Stimulated activated CD8-positive, alpha-beta memory T cell treated with anti-CD3 and anti-CD28 coated beads, Interleukin-2, amount 100 ng/mL, for 48 hours (primary cell): Measurements from ENCODE around the gene RANBP1.
A peak's percentile ranks its signal among the peaks of the same experiment; 100 is the strongest.

ENCODE experiments used
- DNase-seq, 2 donors: peaks; one replicate each; pipeline ENCODE4 v3.0.0-alpha.2; 2020; ENCODE audit warnings: low read depth in 2 of 2

The RANBP1 gene

DNA sequence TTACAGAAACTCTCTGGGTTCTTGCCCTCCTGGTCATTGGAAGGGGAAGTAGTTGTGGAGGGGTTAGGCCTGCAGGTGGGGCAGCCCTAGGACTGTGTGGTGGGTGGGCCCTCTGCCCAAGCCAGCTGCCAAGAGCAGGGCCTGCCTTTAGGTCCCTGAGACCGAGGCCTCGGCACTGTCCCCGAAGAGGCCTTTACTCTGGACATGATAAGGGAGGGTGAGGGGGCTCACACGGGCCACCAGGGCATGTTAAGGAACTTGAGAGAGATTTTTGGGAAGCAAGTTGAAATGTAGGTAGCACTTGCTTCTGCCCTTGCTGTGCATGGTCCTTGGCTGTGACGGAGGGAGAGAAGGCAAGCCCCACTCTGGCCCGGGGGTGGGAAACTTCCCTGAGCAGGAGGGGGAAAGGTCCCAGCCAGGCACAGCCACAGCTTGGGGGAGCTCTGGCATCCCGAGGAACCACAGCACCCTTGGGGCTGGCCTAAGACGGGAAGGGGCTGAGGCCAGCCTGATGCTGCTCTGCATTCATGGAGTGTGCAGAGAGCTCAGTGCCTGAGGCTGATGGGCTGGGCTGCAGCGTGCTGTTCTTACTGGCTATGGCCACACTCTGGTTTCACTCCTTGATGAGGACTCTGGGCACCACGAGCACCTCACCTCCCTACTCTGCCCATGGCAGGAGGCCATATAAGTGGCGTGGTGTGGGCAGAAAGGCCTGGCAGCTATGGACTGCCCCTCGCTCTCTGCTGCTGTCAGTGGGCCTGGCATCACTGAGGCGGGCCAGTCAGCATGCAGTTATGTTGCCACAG, 7.8 kb upstream of the RANBP1 start:
- DNase-seq, result no peak

DNA sequence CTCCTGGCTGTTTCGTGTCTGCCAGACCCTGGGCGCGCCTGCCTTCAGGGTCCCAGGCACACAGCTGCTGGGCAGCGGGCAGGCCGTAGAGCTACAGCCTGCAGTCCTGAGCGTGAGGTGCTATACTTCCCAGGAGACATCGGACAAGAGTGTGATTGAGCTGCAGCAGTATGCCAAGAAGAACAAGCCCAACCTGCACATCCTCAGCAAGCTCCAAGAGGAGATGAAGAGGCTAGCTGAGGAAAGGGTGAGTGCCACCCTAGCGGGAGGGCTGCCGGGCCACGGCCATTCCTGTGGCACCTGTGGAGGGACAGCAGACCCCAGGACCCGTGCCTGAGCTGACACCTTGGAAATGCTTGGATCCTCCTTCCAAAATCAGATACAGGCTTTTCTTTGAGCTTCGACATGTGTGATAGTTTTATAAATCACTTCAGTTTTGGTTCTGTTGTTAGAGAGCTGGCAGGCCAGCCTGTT, 7.1 kb upstream of the RANBP1 start:
- no peak for DNase-seq

DNA sequence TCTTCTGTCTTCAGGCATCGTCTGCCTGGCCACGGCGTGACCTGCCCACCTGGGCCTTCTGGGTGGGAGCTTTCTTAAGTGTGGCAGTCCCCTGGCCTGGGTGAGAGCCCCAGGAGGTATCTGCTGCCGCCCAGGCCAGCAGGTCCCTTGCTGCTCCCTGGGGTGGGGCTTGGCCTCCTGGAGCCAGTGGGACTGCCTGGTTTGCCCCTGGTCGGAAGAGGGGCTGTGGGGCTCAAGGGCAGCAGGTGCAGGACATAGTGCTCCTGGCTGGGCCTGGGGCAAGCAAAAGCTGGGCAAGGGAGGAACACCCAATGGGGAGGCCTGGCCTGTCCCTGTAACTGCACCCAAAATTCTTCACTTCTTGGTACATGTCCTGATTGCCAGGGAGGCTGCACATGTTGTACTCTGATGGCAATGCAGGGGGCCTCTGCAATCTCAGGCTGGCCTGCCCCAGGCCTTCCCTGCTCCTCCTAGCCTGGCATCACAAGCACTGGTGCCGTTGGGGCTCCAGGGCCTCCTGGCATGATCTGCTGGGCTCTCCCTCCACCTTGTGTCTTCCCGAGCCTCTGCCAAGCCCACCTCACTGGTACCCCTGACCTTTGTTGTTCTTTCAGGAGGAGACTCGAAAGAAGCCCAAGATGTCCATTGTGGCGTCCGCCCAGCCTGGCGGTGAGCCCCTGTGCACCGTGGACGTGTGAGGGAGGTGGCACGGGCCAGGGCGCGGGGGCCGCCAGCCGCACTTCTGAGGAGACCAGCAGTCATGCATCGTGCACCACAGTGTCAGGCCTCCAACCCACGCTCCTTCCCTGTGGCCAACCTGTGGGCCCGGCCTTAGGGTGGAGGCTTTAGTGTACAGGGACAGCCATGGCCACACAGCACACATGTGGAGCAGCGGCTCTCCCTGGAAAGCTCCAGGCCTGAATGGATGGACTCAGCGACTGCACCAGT, 6.2 kb upstream of the RANBP1 start:
- no peak for DNase-seq

DNA sequence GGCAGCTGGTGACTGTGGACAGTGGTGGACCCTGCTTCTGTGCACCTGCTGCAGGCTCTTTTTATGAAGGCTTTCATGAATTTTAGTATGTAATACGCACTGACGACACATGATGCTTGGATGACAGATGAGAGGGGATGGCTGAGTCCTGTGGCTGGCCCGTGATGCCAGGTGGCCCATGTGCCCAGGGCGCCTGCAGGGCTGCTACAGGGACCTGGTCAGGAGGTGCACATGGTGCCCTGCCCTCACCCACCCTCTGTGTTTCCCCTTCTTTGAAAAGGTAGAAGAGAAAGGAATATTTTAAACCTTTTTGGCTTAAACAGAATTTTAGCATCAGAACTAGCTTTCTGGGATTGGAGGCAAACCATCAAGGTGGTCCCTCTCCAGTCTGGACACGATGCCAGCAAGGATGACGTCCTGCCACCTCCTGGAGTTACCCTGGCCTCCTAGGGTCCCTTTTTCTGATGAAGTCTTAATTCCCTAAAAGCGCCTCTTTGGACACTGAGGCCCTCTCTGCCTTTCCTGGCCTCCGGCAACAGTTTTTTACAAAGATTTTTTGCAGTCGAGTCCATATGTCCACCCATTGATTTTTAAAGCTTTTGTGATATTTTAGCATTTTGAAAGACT, 5.4 kb upstream of the RANBP1 start:
- DNase-seq, result no peak

DNA sequence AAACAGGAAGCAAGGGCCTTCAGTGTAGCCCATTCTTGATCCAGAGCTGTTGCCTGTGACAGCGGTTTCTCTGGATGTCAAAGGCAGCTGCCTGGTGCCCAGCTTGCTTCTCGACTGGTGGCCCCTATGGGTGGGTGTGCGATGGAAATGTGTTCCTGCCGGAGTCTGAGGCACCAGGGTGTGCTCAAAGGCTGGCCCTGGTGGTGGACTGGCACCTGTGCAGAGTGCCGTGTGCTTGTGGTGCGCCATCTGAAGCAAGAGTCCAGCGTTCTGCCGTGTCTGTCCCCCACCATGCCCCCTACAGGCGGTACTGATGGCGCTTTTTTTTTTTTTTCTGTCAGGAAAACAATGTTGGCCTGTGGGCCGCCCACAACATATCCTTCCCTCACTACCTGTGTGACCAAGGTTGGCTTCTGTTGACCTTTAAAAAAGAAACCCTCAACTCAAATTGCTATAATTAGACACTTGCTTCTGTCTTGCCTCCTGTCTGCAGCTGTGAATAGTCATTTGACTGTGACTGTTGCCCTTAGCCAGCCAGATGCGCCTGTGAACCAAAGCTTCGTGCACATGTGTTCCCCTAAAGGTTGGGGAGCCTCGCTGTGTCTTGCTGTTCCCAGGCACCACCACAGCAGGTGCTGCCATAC, 4.7 kb upstream of the RANBP1 start:
- peak; percentile 32 to 36 for DNase-seq

DNA sequence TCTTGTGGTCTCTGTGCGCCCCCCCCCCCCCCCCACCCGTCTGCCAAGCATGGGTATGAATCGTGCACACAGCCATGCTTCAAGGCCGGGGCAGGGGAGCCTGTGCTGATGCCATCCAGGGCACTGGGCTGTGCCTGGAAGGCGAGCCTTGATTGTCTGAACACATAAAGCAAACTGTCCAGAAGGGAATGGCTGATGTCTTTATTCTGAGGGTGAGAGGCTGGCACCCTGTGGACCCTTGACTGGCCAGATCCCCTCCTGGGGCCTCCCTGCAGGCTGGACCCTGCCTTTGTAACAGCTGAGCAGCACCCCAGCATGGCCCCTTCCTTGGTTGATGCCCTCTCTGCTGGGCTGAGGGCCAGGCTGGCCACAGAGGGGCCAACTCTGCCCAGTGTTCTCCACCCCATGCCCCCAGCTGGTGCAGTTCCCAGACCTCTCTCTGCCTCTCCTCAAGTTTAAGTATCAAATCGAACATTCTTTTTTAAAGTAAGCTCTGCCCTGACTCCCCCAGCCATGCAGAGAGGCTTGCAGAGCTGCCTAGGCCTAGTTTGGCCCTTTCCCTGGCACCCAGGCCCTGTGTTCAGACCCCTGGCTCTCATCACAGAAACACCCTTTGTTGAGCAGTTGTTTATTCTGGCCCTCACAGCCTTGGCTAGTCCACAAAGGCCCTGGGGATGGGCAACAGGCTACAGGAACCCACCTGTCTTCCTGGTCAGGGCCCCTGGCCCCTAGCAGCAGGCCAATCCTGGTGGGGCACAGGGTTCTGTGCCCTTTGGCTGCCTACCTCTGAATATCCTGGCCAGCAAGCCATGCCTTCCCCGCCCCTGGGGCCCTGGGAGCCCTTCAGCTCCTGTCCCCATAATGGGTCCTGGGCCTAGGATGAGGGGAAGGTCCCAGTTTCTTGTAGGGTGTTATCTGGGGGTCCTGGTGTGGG, 3.9 kb upstream of the RANBP1 start:
- DNase-seq, result no peak

DNA sequence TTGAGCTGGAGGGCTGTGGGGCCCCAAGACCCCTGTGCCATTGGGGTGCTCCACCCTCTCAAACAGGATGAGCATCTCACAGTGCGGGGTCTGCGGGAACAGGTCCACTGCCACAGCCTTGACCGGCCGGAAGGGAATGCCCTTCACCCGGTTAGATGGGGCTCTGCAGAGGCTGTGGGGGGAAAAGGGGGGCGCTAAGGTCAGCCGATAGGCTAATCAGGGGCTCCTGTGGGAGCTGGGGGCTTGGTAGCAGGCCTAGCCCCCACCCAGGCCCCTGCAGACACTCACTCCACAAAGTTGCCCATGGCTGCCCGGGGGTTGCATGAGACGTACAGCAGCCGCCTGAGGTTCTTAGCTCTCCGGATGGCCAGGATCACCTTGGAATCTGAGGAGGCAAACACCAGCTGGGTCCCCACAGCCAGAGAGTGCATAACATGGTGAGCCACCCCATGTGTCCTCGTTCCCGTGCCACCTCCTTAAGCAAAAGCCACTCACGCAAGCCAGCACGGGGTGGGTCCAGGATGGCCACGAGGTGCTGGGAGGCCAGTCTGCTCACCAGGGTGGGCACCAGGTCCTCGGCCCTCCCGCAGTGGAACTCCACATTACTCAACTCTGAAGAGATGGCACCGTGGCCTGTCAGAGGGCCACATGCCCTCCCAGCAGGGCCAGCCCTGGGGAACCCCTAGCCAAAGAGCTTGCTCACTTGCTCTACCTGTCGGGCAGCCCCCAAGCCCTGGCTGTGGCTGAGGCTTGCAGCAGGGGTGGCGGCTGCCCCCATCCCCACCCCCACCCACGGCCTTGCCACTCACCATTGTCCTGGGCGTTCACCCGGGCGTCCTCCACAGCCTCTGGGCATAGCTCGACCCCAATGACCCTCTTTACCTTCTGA, 3.0 kb upstream of the RANBP1 start:
- DNase-seq, result no peak

DNA sequence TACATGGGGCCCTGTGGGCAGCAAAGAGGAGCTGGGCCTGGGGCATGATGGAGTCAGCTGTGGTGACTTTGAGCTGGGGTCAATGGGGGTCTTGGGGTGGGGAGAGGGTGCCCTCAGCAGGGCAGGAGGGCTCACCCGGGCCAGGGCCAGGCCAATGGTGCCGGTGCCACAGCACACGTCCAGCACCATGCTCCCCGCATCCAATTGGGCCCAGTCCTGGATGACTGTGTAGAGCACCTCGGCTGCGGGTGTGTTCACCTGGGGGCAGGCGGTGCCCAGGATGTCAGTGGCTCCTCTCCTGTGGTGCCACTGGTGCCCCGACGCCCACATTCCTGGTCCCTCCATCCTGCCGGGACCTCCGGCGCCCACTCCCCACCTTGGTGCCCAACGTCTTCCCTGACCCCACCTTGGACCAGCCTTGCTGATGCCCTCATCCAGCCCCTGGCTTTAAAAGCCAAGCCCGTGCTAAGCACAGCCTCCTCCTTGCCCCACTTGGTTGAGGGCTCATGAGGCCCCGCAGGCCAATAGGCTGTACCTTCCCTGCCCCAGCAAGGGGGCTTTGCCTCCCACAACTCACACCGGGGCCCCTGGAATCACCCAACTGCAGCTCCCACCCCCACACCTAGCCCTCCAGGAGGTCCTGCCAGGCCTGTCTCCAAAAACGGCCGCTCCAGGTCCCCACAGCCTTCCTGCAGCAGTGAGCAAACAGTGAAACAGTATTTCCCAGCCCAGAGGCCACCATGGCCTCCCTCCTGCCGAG, 2.2 kb upstream of the RANBP1 start:
- DNase-seq, result no peak

DNA sequence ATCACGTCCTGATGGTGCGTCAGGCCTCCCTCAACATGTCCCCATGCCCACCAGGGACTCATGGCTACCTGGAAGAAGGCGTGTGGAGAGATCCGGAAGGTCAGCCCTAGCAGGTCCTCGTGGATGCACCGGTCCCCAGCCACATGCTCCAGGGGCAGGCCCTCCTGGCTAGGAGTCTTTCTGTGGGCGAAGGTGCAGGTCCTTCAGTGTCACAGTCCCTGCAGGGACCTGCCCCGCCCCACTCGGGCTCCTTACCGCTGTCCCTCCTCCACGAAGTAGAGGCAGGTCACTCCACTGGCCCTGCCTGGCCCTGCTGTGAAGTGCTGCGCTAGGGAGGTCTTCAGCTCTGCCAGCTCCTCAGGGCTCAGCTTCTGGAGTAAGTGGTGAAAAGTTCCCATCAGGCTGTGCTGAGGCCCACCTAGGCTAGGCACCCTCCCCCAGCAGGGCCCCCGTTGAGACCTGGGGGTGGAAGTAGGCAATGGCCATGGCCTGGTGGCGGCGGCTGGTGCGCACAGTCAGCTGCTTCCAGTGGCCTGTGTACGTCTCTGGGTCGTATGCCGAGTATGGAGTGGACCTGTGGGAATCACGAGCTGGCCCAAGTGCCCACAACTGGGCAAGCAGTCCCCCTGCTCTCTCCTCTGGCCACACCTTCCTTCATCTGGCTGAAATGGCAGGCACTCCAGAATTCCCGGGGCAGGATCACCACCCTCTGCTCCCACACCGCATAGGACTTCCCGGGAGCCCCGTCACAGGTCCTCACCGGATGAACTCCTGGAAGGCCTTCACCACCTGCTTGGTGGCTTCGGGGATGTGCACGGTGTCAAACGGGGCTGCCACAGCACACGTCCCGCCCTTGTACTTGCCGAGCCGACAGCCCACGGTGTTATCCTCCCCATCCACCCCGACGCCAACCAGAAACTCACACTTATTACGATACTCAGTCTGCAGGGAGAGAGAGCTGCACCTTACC, 1.1 kb upstream of the RANBP1 start:
- DNase-seq, result no peak

DNA sequence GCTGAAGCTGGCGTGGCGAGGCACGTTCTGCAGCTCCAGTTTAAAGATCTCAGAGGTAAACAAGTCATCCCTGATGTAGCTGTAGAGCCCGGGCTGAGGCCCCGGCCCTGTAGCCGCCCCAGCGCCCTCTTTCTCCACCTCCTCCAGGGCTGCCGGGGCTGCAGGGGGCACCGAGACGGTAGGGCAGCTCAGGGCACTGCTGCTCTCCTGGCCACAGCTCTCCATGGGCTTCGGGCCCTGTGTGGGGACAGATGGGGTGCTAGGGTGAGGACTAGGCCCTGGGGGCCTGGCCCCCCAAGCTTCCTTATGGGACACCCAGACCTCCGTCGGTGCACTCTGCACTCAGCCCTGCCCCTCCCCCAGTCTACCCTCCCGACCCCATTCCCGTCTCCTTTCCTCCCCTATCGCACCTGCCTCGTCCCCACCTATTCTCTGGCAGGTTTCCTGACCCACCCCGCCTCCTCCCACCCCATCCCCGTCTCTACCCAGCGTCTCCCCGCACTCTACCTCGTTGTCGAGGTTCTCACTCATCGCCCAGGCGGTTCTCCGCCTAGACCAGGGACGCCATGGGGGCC, 559 bp downstream of the RANBP1 start:
- DNase-seq, result no peak

DNA sequence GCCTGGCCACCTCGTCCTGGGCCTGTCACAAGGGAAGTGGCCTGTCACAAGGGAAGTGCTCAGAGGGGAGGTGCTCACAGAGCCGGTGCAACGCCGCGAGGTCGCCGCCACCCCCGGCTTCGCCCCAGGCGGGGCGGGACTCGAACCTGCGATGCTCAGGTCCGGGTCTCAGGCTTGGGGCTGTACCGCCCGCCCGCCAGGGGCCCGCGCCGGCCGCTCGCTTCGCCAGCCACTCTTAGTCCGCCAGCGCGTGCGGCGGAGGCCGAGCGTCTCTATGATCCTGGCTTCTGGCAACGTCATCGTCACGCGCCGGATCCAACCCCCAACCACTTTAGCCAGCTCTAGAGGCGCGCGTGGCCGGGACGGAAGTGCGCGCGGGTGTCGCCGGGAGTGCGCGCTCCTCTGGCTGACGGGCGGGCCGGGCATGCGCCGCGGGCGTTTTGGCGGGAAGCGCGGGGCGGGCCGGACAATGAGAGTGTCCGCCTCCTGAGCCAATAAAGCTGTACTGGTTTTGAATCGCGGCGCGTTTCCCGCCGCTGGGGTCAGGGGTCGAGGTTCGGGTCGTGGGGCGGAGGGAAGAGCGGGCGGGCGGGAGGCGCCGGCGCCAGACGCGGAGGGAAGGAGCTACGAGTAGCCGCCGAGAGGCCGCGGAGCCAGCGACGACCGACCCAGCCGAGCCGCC, 1.2 kb downstream of the RANBP1 start, which contains the start of gene TRMT2A:
Gene TRMT2A (minus strand): TSS at position 276 of the 682 bp plus-strand sequence. CDS start 320 bp downstream, outside the sequence.
- DNase-seq, result peak; percentile 96 to 97

DNA sequence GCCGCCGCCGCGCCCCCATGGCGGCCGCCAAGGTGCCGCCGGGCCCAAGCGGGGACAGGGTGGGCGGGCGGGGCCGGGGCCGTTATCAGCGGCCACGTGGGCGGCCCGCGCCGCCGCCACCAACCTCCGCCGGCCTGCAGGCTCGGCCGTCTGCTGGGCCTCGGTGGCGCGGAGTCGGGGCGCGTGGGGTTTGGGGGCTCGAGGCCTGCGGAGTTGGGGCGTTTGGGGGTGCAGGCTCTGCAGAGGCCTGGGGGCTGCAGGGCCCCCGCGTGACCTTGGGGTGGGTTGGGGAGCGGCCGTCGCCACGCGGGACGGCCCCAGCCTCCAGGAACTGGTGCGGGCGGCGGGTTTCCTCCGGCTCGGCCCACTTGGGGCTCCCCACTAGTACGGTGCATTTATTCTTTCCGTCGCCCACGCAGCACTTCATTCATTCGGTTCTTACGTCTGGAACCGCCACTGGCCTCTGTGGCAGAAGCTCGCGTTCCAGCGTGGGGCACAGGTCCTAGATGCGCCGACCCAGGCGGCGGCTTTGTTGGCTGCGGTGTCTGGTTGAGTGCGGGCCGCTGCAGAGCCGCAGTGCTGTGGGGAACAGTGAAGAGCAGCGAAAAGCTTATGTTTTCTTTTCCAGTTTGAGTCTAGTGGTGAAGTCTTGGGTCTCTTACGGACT, 1.9 kb downstream of the RANBP1 start:
- peak; percentile 72 for DNase-seq

DNA sequence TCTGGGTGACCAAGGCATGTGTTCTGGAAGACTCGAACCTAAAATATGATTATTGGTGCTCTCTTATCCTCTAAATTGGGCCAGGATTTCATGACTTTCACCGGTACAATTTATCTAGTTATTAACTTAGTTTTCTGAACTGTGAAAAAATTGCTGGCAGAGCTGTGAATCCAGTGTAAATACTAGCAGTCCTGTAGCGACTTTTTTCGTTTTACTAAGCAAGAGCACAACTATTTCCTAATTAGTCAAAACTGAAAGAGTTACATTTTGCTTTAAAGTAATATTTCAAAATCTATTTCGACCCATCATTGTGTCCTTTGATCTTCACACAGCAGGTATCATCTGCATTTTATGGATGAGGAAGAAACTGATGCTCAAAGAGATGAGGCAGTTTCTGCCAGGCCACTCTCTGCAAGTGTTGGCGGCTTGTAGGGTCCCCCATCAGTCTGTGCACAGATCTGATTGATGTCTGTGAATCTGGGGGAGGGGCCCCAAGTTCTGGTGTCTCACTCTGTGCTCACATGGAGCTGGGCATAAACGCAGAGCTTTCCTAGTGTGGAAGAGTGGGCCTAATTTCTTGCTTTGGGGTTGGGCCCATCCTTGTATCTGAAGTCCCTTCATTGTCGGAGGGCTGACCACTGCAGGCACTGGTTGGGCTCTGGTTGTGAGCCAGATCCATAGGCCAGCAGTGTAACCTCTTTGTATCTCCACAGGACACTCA, 2.6 kb downstream of the RANBP1 start:
- no peak for DNase-seq

DNA sequence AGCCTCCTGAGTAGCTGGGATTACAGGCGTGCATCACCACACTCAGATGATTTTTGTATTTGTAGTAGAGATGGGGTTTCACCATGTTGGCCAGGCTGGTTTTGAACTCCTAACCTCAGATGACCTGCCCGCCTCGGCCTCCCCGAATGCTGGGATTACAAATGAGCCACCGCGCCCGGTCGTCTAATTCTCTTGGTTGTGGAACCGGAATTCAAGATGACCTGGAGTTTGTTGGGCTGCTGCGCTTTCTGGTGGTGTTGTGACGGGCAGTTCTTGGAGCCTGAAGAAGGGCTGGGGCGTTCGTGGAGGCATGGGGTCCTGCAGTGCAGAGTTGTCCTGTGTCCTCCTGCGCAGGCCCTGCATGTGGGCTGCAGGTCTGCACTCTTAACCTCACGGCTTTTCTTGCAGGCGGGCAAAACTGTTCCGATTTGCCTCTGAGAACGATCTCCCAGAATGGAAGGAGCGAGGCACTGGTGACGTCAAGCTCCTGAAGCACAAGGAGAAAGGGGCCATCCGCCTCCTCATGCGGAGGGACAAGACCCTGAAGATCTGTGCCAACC, 6.0 kb downstream of the RANBP1 start:
- DNase-seq, result no peak
